ENCODE measurements around the gene IGSF21. TPM values are rescaled to one million over a fixed set of nuclear protein-coding genes. Genes with fewer than 3 reads are reported as not detected.

Gene IGSF21
- total RNA-seq, 1 donor from 2014 or later: not detected

GRCh38 chr1:18191037-18191436, 83.4 kb downstream of the IGSF21 start:
- no peak for DNase-seq (ENCODE audit: low read depth)
- TF ChIP-seq, protein P1, sequence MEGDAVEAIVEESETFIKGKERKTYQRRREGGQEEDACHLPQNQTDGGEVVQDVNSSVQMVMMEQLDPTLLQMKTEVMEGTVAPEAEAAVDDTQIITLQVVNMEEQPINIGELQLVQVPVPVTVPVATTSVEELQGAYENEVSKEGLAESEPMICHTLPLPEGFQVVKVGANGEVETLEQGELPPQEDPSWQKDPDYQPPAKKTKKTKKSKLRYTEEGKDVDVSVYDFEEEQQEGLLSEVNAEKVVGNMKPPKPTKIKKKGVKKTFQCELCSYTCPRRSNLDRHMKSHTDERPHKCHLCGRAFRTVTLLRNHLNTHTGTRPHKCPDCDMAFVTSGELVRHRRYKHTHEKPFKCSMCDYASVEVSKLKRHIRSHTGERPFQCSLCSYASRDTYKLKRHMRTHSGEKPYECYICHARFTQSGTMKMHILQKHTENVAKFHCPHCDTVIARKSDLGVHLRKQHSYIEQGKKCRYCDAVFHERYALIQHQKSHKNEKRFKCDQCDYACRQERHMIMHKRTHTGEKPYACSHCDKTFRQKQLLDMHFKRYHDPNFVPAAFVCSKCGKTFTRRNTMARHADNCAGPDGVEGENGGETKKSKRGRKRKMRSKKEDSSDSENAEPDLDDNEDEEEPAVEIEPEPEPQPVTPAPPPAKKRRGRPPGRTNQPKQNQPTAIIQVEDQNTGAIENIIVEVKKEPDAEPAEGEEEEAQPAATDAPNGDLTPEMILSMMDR (conservative IDR thresholded peaks at IDR 0.05; ENCODE audit: low read depth, low read length): no peak
- no peak overlapping the region for H3K4me3 ChIP-seq (ENCODE audit: low read depth, low read length)

GRCh38 chr1:18191481-18192155, 84.0 kb downstream of the IGSF21 start:
- no peak overlapping the region for H3K4me3 ChIP-seq (ENCODE audit: low read depth, low read length)
- TF ChIP-seq, protein P1 (conservative IDR thresholded peaks at IDR 0.05; ENCODE audit: low read depth, low read length): no peak
- DNase-seq (ENCODE audit: low read depth): no peak

DNA sequence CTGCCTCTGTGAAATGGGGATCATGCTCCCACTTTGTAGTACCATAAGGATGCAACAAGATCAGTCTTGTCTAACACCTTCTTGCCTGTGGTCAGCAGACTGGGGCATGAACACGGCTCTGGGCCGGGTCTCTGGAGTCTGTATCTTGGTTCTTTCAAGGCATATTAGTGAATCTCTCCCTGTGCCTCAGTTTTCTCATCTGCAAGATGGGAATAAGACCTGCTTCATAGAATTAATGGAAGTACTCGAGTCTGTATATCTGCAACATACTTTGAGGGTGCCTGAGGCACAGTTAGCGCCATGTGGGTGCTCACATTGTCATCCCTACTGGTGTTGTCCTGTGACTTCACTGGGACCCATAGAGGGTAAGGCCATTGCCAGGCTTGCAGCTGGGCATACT, 84.6 kb downstream of the IGSF21 start:
- TF ChIP-seq, protein P1 (conservative IDR thresholded peaks at IDR 0.05; ENCODE audit: low read depth, low read length): no peak
- H3K4me3 ChIP-seq (ENCODE audit: low read depth, low read length): no peak overlapping the region
- DNase-seq (ENCODE audit: low read depth): no peak

GRCh38 chr1:18192974-18193373, 85.4 kb downstream of the IGSF21 start:
- TF ChIP-seq, protein P1 (conservative IDR thresholded peaks at IDR 0.05; ENCODE audit: low read depth, low read length): no peak
- H3K4me3 ChIP-seq (ENCODE audit: low read depth, low read length): no peak overlapping the region
- DNase-seq (ENCODE audit: low read depth): no peak

DNA sequence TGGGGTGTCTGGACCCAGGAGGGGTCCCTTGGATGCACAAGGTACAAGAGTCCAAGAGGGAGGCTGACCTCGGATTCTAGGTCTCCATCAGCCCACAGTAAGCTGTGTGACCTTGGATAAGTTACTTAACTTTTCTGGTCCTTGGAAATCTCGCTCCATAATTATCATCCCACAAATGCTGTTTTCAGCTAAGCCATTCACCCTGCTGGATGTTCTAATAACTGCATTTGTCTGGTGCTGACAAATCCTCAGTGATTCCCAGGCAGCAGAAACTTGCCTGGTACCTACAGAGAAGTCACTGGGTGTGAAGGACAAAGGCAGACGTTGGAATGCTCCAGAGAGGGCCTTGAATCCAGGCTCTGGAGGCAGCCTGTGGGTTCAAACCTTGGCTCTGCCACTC, 89.7 kb downstream of the IGSF21 start:
- H3K4me3 ChIP-seq (ENCODE audit: low read depth, low read length): no peak overlapping the region
- TF ChIP-seq, protein P1 (conservative IDR thresholded peaks at IDR 0.05; ENCODE audit: low read depth, low read length): no peak
- no peak for DNase-seq (ENCODE audit: low read depth)

GRCh38 chr1:18198260-18198659, 90.7 kb downstream of the IGSF21 start:
- DNase-seq (ENCODE audit: low read depth): no peak
- H3K4me3 ChIP-seq (ENCODE audit: low read depth, low read length): no peak overlapping the region
- TF ChIP-seq, protein P1 (conservative IDR thresholded peaks at IDR 0.05; ENCODE audit: low read depth, low read length): no peak

GRCh38 chr1:18199462-18199861, 91.9 kb downstream of the IGSF21 start:
- DNase-seq (ENCODE audit: low read depth): no peak
- H3K4me3 ChIP-seq (ENCODE audit: low read depth, low read length): no peak overlapping the region
- TF ChIP-seq, protein P1 (conservative IDR thresholded peaks at IDR 0.05; ENCODE audit: low read depth, low read length): no peak
